NK-92 (cell line): Measurements from ENCODE around the gene OTOS.

ENCODE experiments used
- DNase-seq: peaks from one replicate; lab custom pipeline; 2025; ENCODE audit not compliant: unreplicated experiment; lab: John Stamatoyannopoulos, UW

OTOS gene

GRCh38 chr2:240123821-240124650, 16.4 kb downstream of the OTOS start:
- no peak for DNase-seq

GRCh38 chr2:240121675-240122074, 18.8 kb downstream of the OTOS start:
- DNase-seq, result no peak

GRCh38 chr2:240121190-240121589, 19.3 kb downstream of the OTOS start:
- no peak for DNase-seq

GRCh38 chr2:240114233-240114632, 26.2 kb downstream of the OTOS start:
- no peak for DNase-seq

GRCh38 chr2:240112914-240113690, 27.4 kb downstream of the OTOS start:
- no peak for DNase-seq

- DNase-seq, result no peak
Measured at GRCh38 chr2:240111253-240111652, 29.2 kb downstream of the OTOS start.

GRCh38 chr2:240109386-240109785, 31.1 kb downstream of the OTOS start:
- no peak for DNase-seq

- DNase-seq, result no peak
Measured at GRCh38 chr2:240107477-240107796, 33.0 kb downstream of the OTOS start.

GRCh38 chr2:240106765-240107476, 33.5 kb downstream of the OTOS start:
- DNase-seq, result no peak

GRCh38 chr2:240105982-240106381, 34.5 kb downstream of the OTOS start:
- DNase-seq, result no peak

GRCh38 chr2:240103136-240103535, 37.3 kb downstream of the OTOS start:
- no peak for DNase-seq

GRCh38 chr2:240098349-240098748, 42.1 kb downstream of the OTOS start:
- DNase-seq, result no peak

GRCh38 chr2:240095556-240096523, 44.6 kb downstream of the OTOS start:
- DNase-seq, result no peak

GRCh38 chr2:240089306-240089705, 51.2 kb downstream of the OTOS start:
- DNase-seq, result no peak
